Pulmonary artery endothelial cell (primary cell): ENCODE measurements around the gene ETS1. TPM values are rescaled to one million over a fixed set of nuclear protein-coding genes. Genes with fewer than 3 reads are reported as not detected.

Experiments used
- DNase-seq: peaks from one replicate; pipeline ENCODE4 v3.0.0-alpha.2; 2011; ENCODE audit warnings: low read depth, low spot score
- total RNA-seq: library from RNA; depleted of rRNA; stranded (reverse); fragments of >200 nt; gene quantifications from 2 replicates; pipeline ENCODE4 v1.2.3, GENCODE V29; 2014

The ETS1 gene, protein sequence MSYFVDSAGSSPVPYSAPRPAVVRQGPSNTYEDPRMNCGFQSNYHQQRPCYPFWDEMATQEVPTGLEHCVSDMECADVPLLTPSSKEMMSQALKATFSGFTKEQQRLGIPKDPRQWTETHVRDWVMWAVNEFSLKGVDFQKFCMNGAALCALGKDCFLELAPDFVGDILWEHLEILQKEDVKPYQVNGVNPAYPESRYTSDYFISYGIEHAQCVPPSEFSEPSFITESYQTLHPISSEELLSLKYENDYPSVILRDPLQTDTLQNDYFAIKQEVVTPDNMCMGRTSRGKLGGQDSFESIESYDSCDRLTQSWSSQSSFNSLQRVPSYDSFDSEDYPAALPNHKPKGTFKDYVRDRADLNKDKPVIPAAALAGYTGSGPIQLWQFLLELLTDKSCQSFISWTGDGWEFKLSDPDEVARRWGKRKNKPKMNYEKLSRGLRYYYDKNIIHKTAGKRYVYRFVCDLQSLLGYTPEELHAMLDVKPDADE
- total RNA-seq, result 77.0 and 89.8 TPM in 2 replicates

DNA sequence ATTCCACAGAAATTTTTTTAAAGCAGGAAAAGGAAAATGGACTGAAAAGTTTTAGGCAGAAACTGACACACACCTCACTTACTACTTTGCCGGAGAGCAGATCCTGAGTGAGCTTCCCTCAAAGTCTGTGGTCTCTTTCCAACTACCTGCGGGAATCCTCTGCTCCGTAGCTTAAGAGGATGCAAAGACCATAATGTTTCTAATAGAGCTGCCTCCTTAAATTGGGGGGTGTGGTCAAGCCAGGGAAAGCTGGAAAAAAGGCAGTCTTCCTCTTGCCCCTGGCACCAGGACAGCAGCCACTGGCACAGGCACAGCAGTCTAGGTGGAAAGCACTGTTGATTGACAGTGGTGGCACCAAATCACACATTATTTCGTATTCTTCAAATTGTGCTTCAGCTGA lies at the start of gene ETS1:
Gene ETS1, minus strand, starts transcription at position 144 of the 400 bp plus-strand sequence. CDS start 14,428 bp downstream, outside the sequence.
- no peak for DNase-seq

- no peak for DNase-seq
These were observed 47.0 kb upstream of the ETS1 start for GRCh38 chr11:128634395-128634794.

DNA sequence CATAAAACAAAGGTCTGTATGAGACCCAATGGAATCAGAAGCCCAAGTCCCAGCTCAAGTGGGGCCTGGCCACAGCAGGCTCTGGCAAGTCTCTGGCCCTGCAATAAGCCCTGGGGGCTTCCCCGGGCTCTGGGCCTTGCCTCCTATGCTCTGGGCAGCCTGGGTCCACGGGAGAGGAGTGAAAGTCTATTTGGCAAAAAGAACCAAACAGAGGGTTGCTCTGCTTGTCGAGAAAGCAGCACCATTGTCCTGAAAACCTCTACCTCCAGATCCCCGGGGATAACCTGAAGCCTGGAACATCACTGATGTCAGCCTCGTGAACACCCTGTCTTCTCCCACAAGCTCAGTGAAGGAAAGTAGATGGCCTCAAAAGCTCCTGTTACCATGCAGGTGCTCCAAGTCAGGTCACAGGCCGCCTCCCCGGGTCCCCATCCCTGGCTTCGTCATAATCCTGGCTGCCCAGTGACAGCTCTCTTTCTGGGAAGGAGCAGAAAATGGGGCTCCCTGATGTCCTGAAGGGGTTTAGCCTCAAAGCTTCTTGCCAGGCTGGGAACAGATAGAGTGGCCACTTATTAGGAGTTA lies 46.1 kb upstream of the ETS1 start:
- no peak for DNase-seq

DNA sequence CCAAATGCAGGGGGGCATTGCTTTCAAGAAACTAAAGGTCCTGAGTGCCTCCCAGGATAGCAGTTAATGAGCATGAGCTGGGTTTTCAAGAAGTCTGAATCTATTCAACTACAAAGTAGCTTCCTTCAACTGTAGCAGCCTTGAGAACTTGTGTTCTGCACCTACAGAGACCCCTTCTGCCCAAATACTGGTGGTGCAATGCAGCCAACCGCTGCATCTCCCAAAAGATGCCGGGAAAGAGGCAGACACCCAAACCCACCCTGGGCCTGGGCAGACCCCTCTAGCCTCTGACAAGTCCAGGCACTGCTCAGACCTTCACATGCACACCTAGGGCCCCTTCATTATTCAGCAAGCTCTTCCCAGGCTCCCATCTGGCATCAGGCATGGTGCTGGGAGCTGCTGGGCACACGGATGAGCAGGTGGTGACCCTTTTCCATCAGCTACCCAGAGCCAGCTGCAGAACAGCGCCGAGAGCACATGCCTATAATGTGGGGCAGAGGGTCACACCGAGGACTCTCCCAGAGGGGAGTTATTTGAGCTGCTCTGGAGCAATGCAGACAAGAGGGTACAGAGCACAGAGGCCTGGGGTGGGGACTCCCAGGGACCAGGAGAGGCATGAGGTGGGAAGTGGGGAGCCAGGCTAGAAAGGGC lies 44.9 kb upstream of the ETS1 start:
- DNase-seq, result peak; percentile 26

DNA sequence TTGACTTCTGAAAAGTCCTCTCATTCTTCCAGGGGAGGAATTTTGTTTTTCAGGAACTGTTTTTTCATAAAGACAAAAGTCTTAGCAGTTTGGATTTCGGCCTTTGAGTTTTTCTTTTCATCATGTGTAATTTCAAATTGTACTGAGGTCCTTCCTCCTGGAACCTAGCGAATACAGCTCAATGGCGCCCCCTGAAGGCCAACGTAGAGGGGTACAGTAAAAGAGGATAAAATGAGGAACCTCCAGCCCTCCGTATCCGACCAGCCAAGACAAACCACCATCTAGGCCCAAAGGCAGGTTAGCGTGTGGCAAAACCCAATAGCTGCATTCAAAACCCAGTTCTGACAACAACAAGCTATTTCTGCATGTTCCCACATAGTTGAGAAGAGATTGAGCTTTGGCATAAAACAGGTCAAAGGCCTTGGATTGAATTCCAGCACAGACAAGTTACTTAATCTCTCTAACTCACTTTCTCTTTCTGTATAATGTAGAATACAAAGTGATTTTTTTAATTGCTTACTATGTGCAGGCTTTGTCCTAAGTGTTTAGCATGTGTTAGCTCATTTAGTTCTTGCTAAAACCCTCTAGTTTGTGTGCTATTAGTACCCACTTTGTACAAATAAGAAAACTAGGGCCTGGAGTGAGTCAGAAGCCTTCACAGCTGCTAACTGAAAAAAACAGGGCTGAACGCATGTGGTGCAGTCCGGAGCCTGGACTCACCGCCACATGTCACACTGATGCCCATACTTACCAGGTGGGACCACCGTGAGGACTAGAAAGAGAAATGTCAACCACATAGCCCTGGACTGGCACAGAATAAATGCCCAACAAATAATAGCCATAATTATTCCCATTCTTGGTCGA lies 43.2 kb upstream of the ETS1 start:
- DNase-seq, result peak; percentile 71

DNA sequence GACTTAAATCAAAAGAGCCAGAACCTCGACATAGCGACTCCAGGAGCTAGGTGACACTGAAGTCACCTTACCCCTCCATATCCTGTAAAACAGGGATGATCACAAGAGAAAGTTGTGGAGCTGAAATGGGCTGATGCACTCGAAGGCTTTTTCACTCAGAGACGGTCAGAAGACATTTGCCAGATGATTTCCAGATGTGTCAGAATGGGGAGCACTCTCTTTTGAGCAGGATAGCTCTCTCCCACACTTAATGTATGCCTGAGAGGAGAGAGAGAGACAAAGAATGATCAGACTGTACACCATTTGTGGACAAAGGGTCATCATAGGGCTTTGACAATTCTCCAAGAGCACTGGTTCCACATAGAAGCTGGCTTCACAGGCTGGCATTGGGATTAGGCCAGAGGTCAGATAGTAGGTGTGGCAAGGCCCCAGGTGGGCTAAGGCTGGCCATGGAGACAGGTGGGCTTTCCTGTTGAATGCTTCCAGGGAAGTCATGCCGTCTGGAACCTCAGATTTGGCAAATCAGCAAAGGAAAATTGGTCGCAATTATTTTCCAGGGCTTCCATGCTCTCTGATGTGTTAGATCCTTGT lies 42.3 kb upstream of the ETS1 start:
- no peak for DNase-seq

DNA sequence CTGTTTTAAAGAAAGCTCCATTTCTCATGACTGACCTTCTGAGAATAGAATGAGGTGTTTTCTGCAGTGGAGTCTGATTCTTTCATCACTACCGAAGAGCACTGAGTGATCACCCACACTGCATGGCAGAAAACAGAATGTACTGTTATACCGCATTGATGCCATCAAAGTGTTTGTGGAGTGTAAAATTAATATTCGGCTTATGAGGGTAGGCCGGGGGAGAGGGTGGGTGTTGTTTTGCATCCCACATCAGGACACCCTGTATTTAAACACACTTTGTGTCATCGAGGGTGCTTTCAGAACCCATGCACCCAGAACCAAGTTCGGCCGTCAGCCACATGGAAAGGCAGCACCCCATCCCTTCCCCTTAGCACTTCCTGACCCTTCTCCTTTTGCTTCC lies 41.3 kb upstream of the ETS1 start:
- no peak for DNase-seq

DNA sequence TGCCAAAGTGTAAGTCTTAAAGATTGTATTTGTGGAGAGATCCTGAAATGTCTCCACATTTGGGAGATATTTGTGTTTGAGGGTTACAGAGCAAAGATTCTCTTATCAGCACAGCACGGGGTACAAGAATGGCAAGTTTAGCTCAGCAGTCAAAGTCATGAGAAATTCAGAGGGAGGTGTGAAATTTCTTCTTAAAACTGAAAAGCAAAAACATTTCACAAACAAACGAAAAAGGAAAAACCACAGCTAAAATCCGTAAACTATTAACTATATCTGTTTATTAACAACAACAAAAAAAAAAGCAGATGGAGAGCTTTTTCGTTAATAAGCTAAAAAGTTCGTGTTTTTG lies 40.9 kb upstream of the ETS1 start:
- no peak for DNase-seq

DNA sequence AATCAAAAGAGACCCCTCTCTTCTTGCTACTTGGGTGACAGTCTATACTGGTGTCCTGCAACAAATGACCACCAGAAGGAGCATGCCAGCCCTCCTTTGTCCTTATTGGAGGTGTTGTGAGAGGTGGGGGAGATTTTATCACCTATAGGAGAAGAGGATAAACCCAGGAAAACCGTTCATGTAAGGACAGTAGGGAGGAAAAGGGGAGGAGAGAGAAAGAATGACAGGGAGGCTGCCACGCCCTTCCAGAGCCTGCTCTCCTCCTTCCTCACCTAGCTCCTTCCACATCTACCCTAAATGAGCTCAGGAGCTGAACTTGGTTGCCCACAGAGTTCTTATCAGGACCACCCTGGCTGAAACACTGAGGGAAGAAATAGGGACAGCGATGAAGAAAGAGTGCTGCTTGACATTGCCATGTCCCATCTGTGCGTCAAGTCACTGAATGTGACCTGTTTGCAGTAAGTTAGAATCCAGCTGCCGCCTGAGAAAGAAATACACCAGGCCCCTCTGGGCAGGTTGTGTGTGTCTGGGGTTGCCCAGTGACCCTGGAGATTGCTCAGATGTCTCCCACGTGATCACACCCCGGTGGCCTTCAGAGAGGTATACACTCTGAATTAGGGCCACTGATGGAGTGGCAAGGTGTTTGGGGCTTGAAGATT lies 40.4 kb upstream of the ETS1 start:
- no peak for DNase-seq

- DNase-seq, result no peak
These were observed 39.7 kb upstream of the ETS1 start for GRCh38 chr11:128626913-128627665.

GRCh38 chr11:128625746-128626145 lies 38.4 kb upstream of the ETS1 start:
- no peak for DNase-seq

GRCh38 chr11:128625326-128625725 lies 38.0 kb upstream of the ETS1 start:
- no peak for DNase-seq

DNA sequence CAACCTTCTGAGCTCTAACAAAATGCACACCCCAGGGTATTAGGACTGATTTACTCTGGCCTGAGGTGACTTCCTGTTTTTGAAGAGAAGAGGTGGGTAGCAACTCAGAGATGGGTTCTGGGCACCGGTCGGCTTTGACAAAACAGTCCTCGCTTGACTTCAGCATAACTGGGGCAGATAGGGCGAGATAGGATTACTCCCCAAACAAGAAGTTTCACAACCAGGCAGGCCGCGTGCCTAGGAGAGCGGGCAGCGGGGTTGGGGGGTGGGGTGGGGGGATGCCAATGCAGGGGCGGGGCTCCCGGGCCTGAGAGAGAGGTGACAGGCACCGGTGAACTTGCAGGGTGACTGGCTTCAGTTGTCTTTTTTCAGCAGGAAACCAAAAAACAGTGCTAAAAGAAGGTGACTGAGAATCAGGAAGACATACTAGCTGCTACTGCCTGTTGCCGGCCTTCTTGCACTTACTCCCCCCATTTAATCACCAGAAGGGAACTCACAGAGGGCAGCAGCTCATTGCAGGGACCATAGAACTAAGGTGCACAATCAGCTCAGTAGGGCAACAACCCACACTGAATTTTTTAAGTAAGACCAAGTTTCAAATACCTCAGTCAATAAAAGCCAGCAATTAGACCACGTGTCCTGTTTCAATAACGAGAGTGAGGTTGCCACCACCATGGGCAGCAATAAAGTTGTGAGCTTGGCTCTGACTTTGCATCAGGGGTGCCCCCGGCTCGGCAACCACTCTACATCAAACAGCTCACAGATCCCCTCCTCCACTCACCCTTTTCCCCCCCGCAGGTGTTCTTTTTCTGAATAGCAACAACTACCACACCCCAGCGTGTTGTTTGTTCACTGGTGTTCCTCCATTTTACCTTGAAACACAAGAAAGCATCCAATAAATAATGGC lies 37.2 kb upstream of the ETS1 start:
- no peak for DNase-seq

DNA sequence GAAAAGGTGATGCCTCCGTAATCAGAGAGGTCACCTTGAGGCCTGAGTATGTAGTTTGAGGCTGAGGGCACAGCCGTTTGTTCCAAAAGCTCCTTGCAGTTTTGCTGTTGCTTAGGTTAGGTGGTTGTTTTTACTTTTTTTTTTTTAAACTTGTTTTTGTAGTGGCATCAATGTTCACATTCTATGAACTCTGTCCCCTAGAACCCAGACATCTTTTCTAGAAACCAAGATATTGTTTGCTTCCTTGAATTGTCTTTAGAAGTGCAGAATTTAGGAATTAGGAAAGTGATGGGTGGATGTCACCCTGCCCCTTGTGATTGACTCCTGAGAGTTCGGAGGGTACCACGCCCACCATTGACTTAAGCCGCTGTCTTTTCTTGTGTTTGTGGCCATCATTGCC lies 35.7 kb upstream of the ETS1 start:
- DNase-seq, result no peak

GRCh38 chr11:128621601-128622501 lies 34.5 kb upstream of the ETS1 start:
- DNase-seq, result no peak

GRCh38 chr11:128620309-128621100 lies 33.1 kb upstream of the ETS1 start:
- DNase-seq, result no peak
